ENCODE results near the gene PPIB. TPM values are rescaled to one million over a fixed set of nuclear protein-coding genes. Genes with fewer than 3 reads are reported as not detected.
A peak's percentile ranks its signal among the peaks of the same experiment; 100 is the strongest.

PPIB gene
- total RNA-seq, 6 experiments from 2014 or later: 276 to 535 (median 474) TPM

- intact Hi-C loops (cut with DNase I): no loop called here
- H3K27me3 ChIP-seq: no peaks in the 10 kb centered on the region
- ATAC-seq (no peak), DNase-seq (no peak)
- H3K27ac ChIP-seq: no peak overlapping the region
- no peaks in the 10 kb centered on the region for H3K4me1 ChIP-seq
- H3K36me3 ChIP-seq: peaks cover 13 to 94% (median 70%) of the 10 kb centered on the region in 4 donors
- H3K9me3 ChIP-seq: no peaks in the 10 kb centered on the region
- WGBS (ENCODE audit: insufficient coverage, low coverage, low lambda C conversion rate, missing lambda C conversion rate): 88% methylated on average over 6 of the region's 6 CpGs
- TF ChIP-seq CTCF (IDR thresholded peaks at IDR 0.05): no peak
- TF ChIP-seq POLR2A (IDR thresholded peaks at IDR 0.05): no peak
- H3K4me3 ChIP-seq: no peak overlapping the region
Observed at GRCh38 chr15:64127521-64128270, 35.1 kb downstream of the PPIB start.

- H3K4me1 ChIP-seq: no peaks in the 10 kb centered on the region
- no peaks in the 10 kb centered on the region for H3K27me3 ChIP-seq
- peaks cover 11 to 90% (median 64%) of the 10 kb centered on the region in 4 donors for H3K36me3 ChIP-seq
- TF ChIP-seq CTCF (IDR thresholded peaks at IDR 0.05) (no peak), POLR2A (IDR thresholded peaks at IDR 0.05) (no peak)
- no peak for ATAC-seq
- no peak for DNase-seq
- H3K9me3 ChIP-seq: no peaks in the 10 kb centered on the region
- intact Hi-C loops (cut with DNase I): no loop called here
- no peak overlapping the region for H3K27ac ChIP-seq
- 100% methylated on average over 3 of the region's 3 CpGs for WGBS (ENCODE audit: insufficient coverage, low coverage, low lambda C conversion rate, missing lambda C conversion rate)
- no peak overlapping the region for H3K4me3 ChIP-seq
Observed at GRCh38 chr15:64125978-64126377, 36.8 kb downstream of the PPIB start.

GRCh38 chr15:64122936-64123351 is 39.9 kb downstream of the PPIB start:
- WGBS (ENCODE audit: insufficient coverage, low coverage, low lambda C conversion rate, missing lambda C conversion rate): 91% methylated on average over 3 of the region's 3 CpGs
- H3K27me3 ChIP-seq: no peaks in the 10 kb centered on the region
- peak; percentile 11 to 52 (median 36) for ATAC-seq
- peaks cover 0 to 9% (median 0%) of the 10 kb centered on the region in 4 donors for H3K4me1 ChIP-seq
- no peak for TF ChIP-seq CTCF (IDR thresholded peaks at IDR 0.05)
- TF ChIP-seq POLR2A (IDR thresholded peaks at IDR 0.05): no peak
- DNase-seq: no peak
- no peaks in the 10 kb centered on the region for H3K9me3 ChIP-seq
- H3K4me3 ChIP-seq: no peak overlapping the region
- intact Hi-C loops (cut with DNase I): no loop called here
- no peak overlapping the region for H3K27ac ChIP-seq
- peaks cover 11 to 80% (median 45%) of the 10 kb centered on the region in 4 donors for H3K36me3 ChIP-seq

- H3K27ac ChIP-seq: peak overlapping the region in 1 of 3 donors; percentile 7
- intact Hi-C loops (cut with DNase I): no loop called here
- DNase-seq: no peak
- peaks cover 0 to 9% (median 0%) of the 10 kb centered on the region in 4 donors for H3K4me1 ChIP-seq
- H3K9me3 ChIP-seq: no peaks in the 10 kb centered on the region
- 80% methylated on average over 1 of the region's 1 CpG for WGBS (ENCODE audit: insufficient coverage, low coverage, low lambda C conversion rate, missing lambda C conversion rate)
- ATAC-seq: peak in 2 of 4 donors; percentile 24 to 44
- H3K27me3 ChIP-seq: no peaks in the 10 kb centered on the region
- peaks cover 11 to 79% (median 42%) of the 10 kb centered on the region in 4 donors for H3K36me3 ChIP-seq
- no peak overlapping the region for H3K4me3 ChIP-seq
- TF ChIP-seq POLR2A (IDR thresholded peaks at IDR 0.05) (no peak), CTCF (IDR thresholded peaks at IDR 0.05) (no peak)
Observed at GRCh38 chr15:64122444-64122843, 40.4 kb downstream of the PPIB start.

All from right lobe of liver (tissue), 6 donors.